Endothelial cell of umbilical vein (primary cell): Measurements from ENCODE around the gene NTN3. TPM values are rescaled to one million over a fixed set of nuclear protein-coding genes. Genes with fewer than 3 reads are reported as not detected.

Experiments
- BruUV-seq: library from RNA; stranded (reverse); fragments of 400-500 nt; replicated peaks from 2 replicates; lab custom pipeline; 2021; lab: Mats Ljungman, UMichigan
- CTCF ChIA-PET: fragments of 300-600, 350-600 bp; sonication (Branson Sonifier 250); formaldehyde crosslinking; loops from one replicate; lab custom pipeline; 2021; ENCODE audit warnings: antibody characterized with exemption, inconsistent platforms; lab: Charles Lee
- POLR2A ChIA-PET: fragments of 300-600, 350-600 bp; sonication (Branson Sonifier 250); formaldehyde crosslinking; loops from one replicate; lab custom pipeline; 2021; ENCODE audit warnings: antibody characterized with exemption, inconsistent platforms; lab: Charles Lee
- DNase-seq: peaks from one replicate; pipeline ENCODE4 v3.0.0-alpha.2; 2011; ENCODE audit warnings: low read depth, low spot score
- FAIRE-seq: peaks from 2 replicates; lab custom pipeline; 2011; peaks lifted over from hg19 to GRCh38; lab: Jason Lieb, UNC
- H2AFZ ChIP-seq: 2 replicates; pipeline ENCODE4 v1.6.0; 2012; ENCODE audit warnings: low read depth, low read length, control low read depth, inconsistent platforms
- H3K27ac ChIP-seq: 2 replicates; pipeline ENCODE4 v1.5.1; 2011; ENCODE audit warnings: low read depth, mild to moderate bottlenecking, control low read depth, low read length, moderate library complexity; ENCODE audit not compliant: insufficient read depth
- H3K27me3 ChIP-seq, 2 experiments: 2 replicates each; pipeline versions ENCODE4 v1.6.0 to v1.6.1; 2011; ENCODE audit warnings: low read length in 2 of 2, mixed read lengths in 1 of 2; ENCODE audit not compliant: control insufficient read depth in 2 of 2, insufficient read depth in 2 of 2
- H3K36me3 ChIP-seq, 2 experiments: 2 replicates in 1 of 2; 3 replicates in 1 of 2; pipeline ENCODE4 v1.5.1; 2011; ENCODE audit warnings: low read length in 2 of 2, mild to moderate bottlenecking in 1 of 2, moderate library complexity in 1 of 2; ENCODE audit not compliant: control insufficient read depth in 2 of 2, insufficient read depth in 2 of 2; ENCODE audit errors: extremely low read depth in 1 of 2
- H3K4me1 ChIP-seq: 3 replicates; pipeline ENCODE4 v1.5.1; 2011; ENCODE audit warnings: mild to moderate bottlenecking, low read length; ENCODE audit not compliant: control insufficient read depth, insufficient read depth; ENCODE audit errors: extremely low read depth
- H3K4me2 ChIP-seq: 2 replicates; pipeline ENCODE4 v1.6.1; 2011; ENCODE audit warnings: low read length, control low read depth, mixed read lengths; ENCODE audit not compliant: insufficient read depth
- H3K4me3 ChIP-seq, 3 experiments: fragments of 200-600 bp in 1 of 3; sonication (generic), shearing (Covaris generic) in 1 of 3; replicated peaks in 1 of 3; 2 replicates each; pipeline ENCODE4 v1.5.1; 2011 to 2016; ENCODE audit warnings: control low read depth in 3 of 3, low read length in 3 of 3, mild to moderate bottlenecking in 2 of 3, inconsistent platforms in 1 of 3, low read depth in 1 of 3, moderate library complexity in 1 of 3; ENCODE audit not compliant: insufficient read depth in 1 of 3
- H3K79me2 ChIP-seq: 2 replicates; pipeline ENCODE4 v1.6.0; 2012; ENCODE audit warnings: low read length, inconsistent platforms; ENCODE audit not compliant: control insufficient read depth, insufficient read depth
- H3K9ac ChIP-seq: replicated peaks from 2 replicates; pipeline ENCODE3; 2011; ENCODE audit warnings: low read length, control low read depth; ENCODE audit not compliant: insufficient read depth; ENCODE audit errors: extremely low read depth
- H3K9me1 ChIP-seq: replicated peaks from 3 replicates; pipeline ENCODE4 v1.6.0; 2011; ENCODE audit warnings: mild to moderate bottlenecking, low read length; ENCODE audit not compliant: control insufficient read depth, insufficient read depth; ENCODE audit errors: extremely low read depth
- H3K9me3 ChIP-seq: replicated peaks from 2 replicates; pipeline ENCODE4 v1.5.1; 2012; ENCODE audit warnings: low read length, inconsistent platforms; ENCODE audit not compliant: control insufficient read depth, insufficient read depth
- H4K20me1 ChIP-seq: replicated peaks from 2 replicates; pipeline ENCODE3; 2011; ENCODE audit warnings: mild to moderate bottlenecking, low read length; ENCODE audit not compliant: control insufficient read depth, insufficient read depth; ENCODE audit errors: extremely low read depth
- EZH2 ChIP-seq: IDR thresholded peaks from 2 replicates; pipeline ENCODE4 v1.6.1; 2012; ENCODE audit warnings: borderline replicate concordance, low read depth, mild to moderate bottlenecking, moderate library complexity, low read length, inconsistent platforms; ENCODE audit not compliant: severe bottlenecking
- FOS ChIP-seq: IDR thresholded peaks from 2 replicates; pipeline ENCODE4 v1.6.1; 2011; ENCODE audit warnings: mild to moderate bottlenecking, low read length, moderate library complexity, borderline replicate concordance; ENCODE audit not compliant: insufficient read depth
- GATA2 ChIP-seq: IDR thresholded peaks from 2 replicates; pipeline ENCODE4 v1.7.0; 2011; ENCODE audit warnings: low read depth, mild to moderate bottlenecking, moderate library complexity, mixed read lengths, low read length; ENCODE audit not compliant: insufficient read length, insufficient read depth
- JUN ChIP-seq: IDR thresholded peaks from 2 replicates; pipeline ENCODE4 v1.6.1; 2011; ENCODE audit warnings: borderline replicate concordance, low read depth; ENCODE audit not compliant: insufficient read length, insufficient read depth
- MYC ChIP-seq: IDR thresholded peaks from one replicate; pipeline ENCODE4 v1.6.1; 2011; ENCODE audit warnings: mild to moderate bottlenecking, low read depth, low read length
- POLR2A ChIP-seq: IDR thresholded peaks from 2 replicates; pipeline ENCODE4 v1.6.1; 2012; ENCODE audit warnings: low read depth, mild to moderate bottlenecking, control low read depth, low read length
- POLR2AphosphoS5 ChIP-seq: IDR thresholded peaks from 2 replicates; pipeline ENCODE4 v1.6.1; 2012; ENCODE audit warnings: low read depth, mild to moderate bottlenecking, control low read depth, low read length, moderate library complexity; ENCODE audit not compliant: insufficient read depth
- dilution Hi-C: fragments of 300-500 bp; cut with MboI; formaldehyde crosslinking; loops from one replicate; pipeline ENCODE4 v1.15.0; 2019; ENCODE audit warnings: low sequenced_read_pairs; ENCODE audit not compliant: extremely low pct_ligation_motif_present
- intact Hi-C: fragments of 100-400 bp; cut with micrococcal nuclease; formaldehyde crosslinking; loops from one replicate; pipeline ENCODE4 v1.10.0; 2022
- polyA plus RNA-seq, 4 experiments: library from polyadenylated mRNA; depleted of rRNA in 3 of 4; stranded (reverse) in 3 of 4; unstranded in 1 of 4; fragments of >200 nt; gene quantifications; 2 replicates each; pipeline versions ENCODE4 v1.2.1 to v1.2.3, GENCODE V29; 2011 to 2012; ENCODE audit warnings: missing spikeins in 1 of 4
- total RNA-seq: library from RNA; stranded (reverse); gene quantifications from 2 replicates; pipeline ENCODE4 v1.2.3, GENCODE V29; 2021
- TF ChIP-seq, protein P1 (sequence below): IDR thresholded peaks from 2 replicates; pipeline ENCODE4 v1.6.1; 2011; ENCODE audit not compliant: insufficient read depth, insufficient read length
- TF ChIP-seq, protein P2 (sequence below), 2 donors: IDR thresholded peaks; 1 replicate in 1 of 2; 2 replicates in 1 of 2; pipeline ENCODE4 v1.5.1; 2011; ENCODE audit warnings: low read length in 2 of 2, mild to moderate bottlenecking in 2 of 2, moderate library complexity in 2 of 2, control low read depth in 1 of 2, inconsistent platforms in 1 of 2, low read depth in 1 of 2; ENCODE audit not compliant: insufficient read depth in 1 of 2; ENCODE audit errors: extremely low read depth in 1 of 2

Gene NTN3
- total and polyA plus RNA-seq, 2 donors (not counting 3 experiments of a cell fraction or from before 2014, with no cell fraction given): 0.15 TPM; not detected in 1

DNA sequence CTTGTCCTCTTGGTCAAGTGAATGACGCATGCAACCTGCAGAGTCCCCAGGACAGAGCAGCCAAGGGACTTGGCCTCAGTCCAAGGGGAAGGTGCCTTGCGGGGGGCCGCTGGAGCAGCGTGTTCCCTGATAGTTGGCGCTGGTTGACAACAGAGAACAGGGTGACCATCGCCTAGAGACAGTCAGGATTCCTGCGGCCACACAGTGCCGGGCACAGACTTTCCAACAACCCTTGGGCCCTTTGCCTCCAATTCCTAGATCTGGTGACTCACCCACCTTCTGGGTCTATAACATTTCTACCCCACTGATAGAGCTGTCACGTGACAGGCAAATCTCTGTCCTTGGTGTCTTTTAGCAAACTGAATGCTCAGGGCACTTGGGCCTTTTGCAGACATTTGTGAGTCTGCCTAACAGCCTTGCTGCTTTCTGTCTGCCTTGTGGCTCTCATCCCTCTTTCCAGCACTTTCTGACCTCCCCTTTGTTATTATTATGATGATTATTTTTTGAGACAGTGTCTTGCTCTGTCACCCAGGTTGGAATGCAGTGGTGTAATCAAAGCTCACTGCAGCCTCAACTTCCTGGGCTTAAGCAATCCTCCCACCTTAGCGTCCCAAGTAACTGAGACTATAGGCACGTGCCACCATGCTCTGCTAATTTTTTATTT is 23.0 kb upstream of the NTN3 start:
- CTCF ChIA-PET: no interaction called here
- Histone ChIP-seq H3K9ac (no peak overlapping the region), H4K20me1 (no peaks in the 10 kb centered on the region), H3K27ac (no peak overlapping the region), H2AFZ (no peak overlapping the region), H3K4me1 (no peaks in the 10 kb centered on the region), H3K36me3 (peaks cover 30 to 37% of the 10 kb centered on the region in 2 experiments), H3K4me2 (no peak overlapping the region), H3K9me1 (no peaks in the 10 kb centered on the region), H3K79me2 (peaks cover 1% of the 10 kb centered on the region), H3K4me3 (no peak overlapping the region), H3K27me3 (no peaks in the 10 kb centered on the region), H3K9me3 (no peaks in the 10 kb centered on the region)
- FAIRE-seq (no peak), DNase-seq (no peak)
- TF ChIP-seq GATA2 (no peak), POLR2A (no peak), EZH2 (no peak), FOS (no peak), MYC (no peak), JUN (no peak), POLR2AphosphoS5 (no peak)
- TF ChIP-seq, protein P1, sequence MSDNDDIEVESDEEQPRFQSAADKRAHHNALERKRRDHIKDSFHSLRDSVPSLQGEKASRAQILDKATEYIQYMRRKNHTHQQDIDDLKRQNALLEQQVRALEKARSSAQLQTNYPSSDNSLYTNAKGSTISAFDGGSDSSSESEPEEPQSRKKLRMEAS: no peak
- TF ChIP-seq, protein P2, sequence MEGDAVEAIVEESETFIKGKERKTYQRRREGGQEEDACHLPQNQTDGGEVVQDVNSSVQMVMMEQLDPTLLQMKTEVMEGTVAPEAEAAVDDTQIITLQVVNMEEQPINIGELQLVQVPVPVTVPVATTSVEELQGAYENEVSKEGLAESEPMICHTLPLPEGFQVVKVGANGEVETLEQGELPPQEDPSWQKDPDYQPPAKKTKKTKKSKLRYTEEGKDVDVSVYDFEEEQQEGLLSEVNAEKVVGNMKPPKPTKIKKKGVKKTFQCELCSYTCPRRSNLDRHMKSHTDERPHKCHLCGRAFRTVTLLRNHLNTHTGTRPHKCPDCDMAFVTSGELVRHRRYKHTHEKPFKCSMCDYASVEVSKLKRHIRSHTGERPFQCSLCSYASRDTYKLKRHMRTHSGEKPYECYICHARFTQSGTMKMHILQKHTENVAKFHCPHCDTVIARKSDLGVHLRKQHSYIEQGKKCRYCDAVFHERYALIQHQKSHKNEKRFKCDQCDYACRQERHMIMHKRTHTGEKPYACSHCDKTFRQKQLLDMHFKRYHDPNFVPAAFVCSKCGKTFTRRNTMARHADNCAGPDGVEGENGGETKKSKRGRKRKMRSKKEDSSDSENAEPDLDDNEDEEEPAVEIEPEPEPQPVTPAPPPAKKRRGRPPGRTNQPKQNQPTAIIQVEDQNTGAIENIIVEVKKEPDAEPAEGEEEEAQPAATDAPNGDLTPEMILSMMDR (IDR thresholded peaks at IDR 0.05; ENCODE audit: extremely low read depth in 1 of 2, insufficient read depth in 1 of 2, low read depth in 1 of 2, low read length in 2 of 2): no peak
- POLR2A ChIA-PET: no interaction called here
- dilution Hi-C loops (no loop called here), intact Hi-C loops (no loop called here)
- no TSS peak for BruUV-seq
